ENCODE data around the gene OR7C1. TPM values are rescaled to one million over a fixed set of nuclear protein-coding genes. Genes with fewer than 3 reads are reported as not detected.
"Not testable (repeated sequence)": the region's sequence is repeated elsewhere in the genome, so short reads cannot be mapped to it uniquely, and the experiment has no call there.

The OR7C1 gene
- total RNA-seq, 1 donor from 2014 or later: not detected

GRCh38 chr19:14767466-14767971 is 67.5 kb downstream of the OR7C1 start:
- DNase-seq (ENCODE audit: low read depth in 2 of 2): no peak

GRCh38 chr19:14765841-14766240 is 69.1 kb downstream of the OR7C1 start:
- not testable (repeated sequence) for DNase-seq (ENCODE audit: low read depth in 2 of 2)

GRCh38 chr19:14765403-14765802 is 69.6 kb downstream of the OR7C1 start:
- DNase-seq (ENCODE audit: low read depth in 2 of 2): not testable (repeated sequence)

- DNase-seq (ENCODE audit: low read depth in 2 of 2): no peak
Measured at GRCh38 chr19:14764401-14764800, 70.6 kb downstream of the OR7C1 start.

GRCh38 chr19:14763497-14764145 is 71.4 kb downstream of the OR7C1 start:
- DNase-seq (ENCODE audit: low read depth in 2 of 2): no peak

DNA sequence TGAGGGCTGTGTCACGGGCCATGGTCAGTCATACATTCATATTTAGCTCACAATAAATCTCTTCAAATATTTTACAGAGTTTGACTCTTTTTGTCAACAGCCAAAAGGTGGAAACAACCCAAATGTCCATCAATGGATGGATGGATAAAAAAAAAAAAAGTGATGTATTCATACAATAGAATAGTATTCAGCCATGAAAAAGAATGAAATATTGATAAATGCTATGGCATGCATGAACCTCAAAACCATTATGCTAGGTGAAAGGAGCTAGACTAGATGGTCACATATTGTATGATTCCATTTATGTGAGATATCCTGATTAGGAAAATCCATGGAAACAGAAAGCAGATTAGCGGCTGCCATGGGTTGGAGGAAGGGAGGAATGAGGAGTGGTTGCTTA is 72.9 kb downstream of the OR7C1 start:
- no peak for DNase-seq (ENCODE audit: low read depth in 2 of 2)

DNA sequence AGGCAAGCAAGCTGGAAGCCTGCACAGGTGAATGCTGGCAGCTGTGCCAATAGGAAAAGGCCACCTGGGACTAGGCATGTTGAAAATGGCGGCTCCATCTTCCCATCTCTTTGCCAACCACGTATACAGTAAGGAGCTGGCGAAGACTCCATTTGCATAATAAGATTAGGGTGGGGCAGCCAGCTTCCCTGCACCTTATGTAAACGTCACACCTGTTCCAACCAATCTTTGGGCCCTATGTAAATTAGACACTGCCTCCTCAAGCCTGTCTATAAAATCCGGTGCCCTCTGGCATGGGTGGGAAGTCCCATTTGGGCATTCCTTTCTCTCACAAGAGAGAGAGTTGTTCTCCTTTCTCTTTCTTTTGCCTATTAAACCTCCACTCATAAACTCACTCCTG is 73.4 kb downstream of the OR7C1 start:
- DNase-seq (ENCODE audit: low read depth in 2 of 2): no peak

DNA sequence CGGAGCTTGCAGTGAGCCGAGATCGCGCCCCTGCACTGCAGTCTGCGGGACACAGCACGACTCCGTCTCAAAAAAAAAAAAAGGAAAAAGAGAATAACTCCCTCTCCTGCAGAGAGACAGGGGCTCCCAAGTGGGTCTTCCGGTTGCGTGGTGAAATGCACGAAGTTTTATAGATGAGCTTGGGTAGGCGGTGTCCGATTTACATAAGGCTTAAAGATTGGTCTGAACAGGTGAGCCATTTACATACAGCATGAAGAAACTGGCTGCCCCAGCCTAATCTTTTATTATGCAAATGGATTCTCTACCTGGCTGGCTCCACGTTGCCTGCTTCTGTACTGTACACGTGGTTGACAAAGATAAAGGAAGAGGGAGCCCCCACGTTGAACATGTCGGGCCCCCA is 76.2 kb downstream of the OR7C1 start:
- no peak for DNase-seq (ENCODE audit: low read depth in 2 of 2)

DNA sequence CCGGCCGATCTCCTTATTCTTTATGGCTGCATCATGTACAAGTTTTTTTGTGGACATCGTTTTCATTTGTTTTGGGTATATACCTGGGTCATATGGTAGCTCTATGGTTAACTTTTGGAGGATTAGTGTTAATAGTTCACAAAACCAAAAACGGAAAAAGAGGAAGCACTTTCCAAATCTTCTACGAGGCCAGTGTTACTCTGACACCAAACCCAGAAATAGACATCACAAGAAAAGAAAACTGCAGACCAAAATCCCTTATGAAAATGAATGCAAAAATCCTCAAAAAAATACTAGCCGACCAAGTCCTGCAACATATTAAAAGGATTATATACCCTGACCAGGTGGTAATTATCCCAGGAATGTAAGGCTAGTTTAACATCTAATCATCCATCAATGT is 86.4 kb downstream of the OR7C1 start:
- DNase-seq (ENCODE audit: low read depth in 2 of 2): no peak

Other genes starting within 250 kb of the OR7C1 start
- gene ADGRE3, start 160.3 kb downstream of the OR7C1 start, total RNA-seq: not detected in 2 replicates
- 5.7 and 8.7 TPM in 2 replicates for gene ZNF333, start 145.1 kb downstream of the OR7C1 start, total RNA-seq
- under 0.01 and 0.60 TPM in 2 replicates for gene ADGRE2, start 56.6 kb downstream of the OR7C1 start, total RNA-seq
- not detected in 2 replicates for gene OR7A5, start within 50 bp of the OR7C1 start, total RNA-seq
- not detected in 2 replicates for gene OR7A10, start 13.7 kb upstream of the OR7C1 start, total RNA-seq
- gene OR7A17, start 50.9 kb upstream of the OR7C1 start, total RNA-seq: not detected in 2 replicates
- gene OR7C2, start 106.3 kb upstream of the OR7C1 start, total RNA-seq: not detected in 2 replicates
- gene SLC1A6, start 144.7 kb upstream of the OR7C1 start, total RNA-seq: not detected in 2 replicates
- not detected in 2 replicates for gene CASP14, start 214.3 kb upstream of the OR7C1 start, total RNA-seq
- gene OR1I1, start 247.0 kb upstream of the OR7C1 start, total RNA-seq: not detected in 2 replicates

Measured in lung microvascular endothelial cell (primary cell).